NCI-H446 (cell line): ENCODE measurements around the gene KIF1B.

ENCODE experiments used
- DNase-seq, 2 experiments: peaks; one replicate each; lab custom pipeline; 2025; lab: John Stamatoyannopoulos, UW

Gene KIF1B

GRCh38 chr1:10338047-10338446, 127.7 kb downstream of the KIF1B start:
- peak in 1 of 2 experiments; percentile 36 for DNase-seq

GRCh38 chr1:10338611-10339010, 128.2 kb downstream of the KIF1B start:
- no peak for DNase-seq

GRCh38 chr1:10339036-10339567, 128.7 kb downstream of the KIF1B start:
- no peak for DNase-seq

GRCh38 chr1:10339815-10340214, 129.4 kb downstream of the KIF1B start:
- DNase-seq = no peak

- no peak for DNase-seq
Observed at GRCh38 chr1:10340930-10341590, 130.7 kb downstream of the KIF1B start.

GRCh38 chr1:10347109-10347508, 136.7 kb downstream of the KIF1B start:
- DNase-seq = no peak

GRCh38 chr1:10353282-10353681, 142.9 kb downstream of the KIF1B start:
- DNase-seq = no peak

- no peak for DNase-seq
Observed at GRCh38 chr1:10353693-10354092, 143.3 kb downstream of the KIF1B start.

GRCh38 chr1:10360045-10360444, 149.7 kb downstream of the KIF1B start:
- no peak for DNase-seq

GRCh38 chr1:10361515-10361914, 151.1 kb downstream of the KIF1B start:
- no peak for DNase-seq

GRCh38 chr1:10368194-10368593, 157.8 kb downstream of the KIF1B start:
- no peak for DNase-seq

- DNase-seq = no peak
Observed at GRCh38 chr1:10374442-10374860, 164.1 kb downstream of the KIF1B start.

- peak in 1 of 2 experiments; percentile 35 for DNase-seq
Observed at GRCh38 chr1:10377365-10378029, 167.1 kb downstream of the KIF1B start.

GRCh38 chr1:10378081-10378841, 167.9 kb downstream of the KIF1B start:
- DNase-seq = no peak

GRCh38 chr1:10379101-10379620, 168.8 kb downstream of the KIF1B start:
- no peak for DNase-seq

GRCh38 chr1:10379676-10380075, 169.3 kb downstream of the KIF1B start:
- DNase-seq = no peak

GRCh38 chr1:10380594-10381275, 170.4 kb downstream of the KIF1B start:
- no peak for DNase-seq

- DNase-seq = no peak
Observed at GRCh38 chr1:10383630-10384029, 173.3 kb downstream of the KIF1B start.

GRCh38 chr1:10384219-10384618, 173.8 kb downstream of the KIF1B start:
- DNase-seq = no peak

- DNase-seq = no peak
Observed at GRCh38 chr1:10386761-10387676, 176.6 kb downstream of the KIF1B start.
